Transverse colon (tissue), 4 donors: Measurements from ENCODE around the gene DCTPP1. TPM values are rescaled to one million over a fixed set of nuclear protein-coding genes. Genes with fewer than 3 reads are reported as not detected.

Experiments used
- DNase-seq: peaks from one replicate; pipeline ENCODE4 v3.0.0-alpha.2; 2019
- H3K27ac ChIP-seq, 4 donors: fragments of 200-600 bp; sonication (generic); 2 replicates each; pipeline ENCODE4 v1.5.1; 2016 to 2018; ENCODE audit warnings: inconsistent platforms in 4 of 4
- H3K27me3 ChIP-seq: fragments of 200-600 bp; sonication (generic); 2 replicates; pipeline ENCODE4 v1.5.1; 2017; ENCODE audit warnings: inconsistent platforms
- H3K36me3 ChIP-seq, 4 donors: fragments of 200-600 bp; sonication (generic); 2 replicates each; pipeline ENCODE4 v1.5.1; 2017 to 2019; ENCODE audit warnings: inconsistent platforms in 4 of 4
- H3K4me1 ChIP-seq, 4 donors: fragments of 200-600 bp; sonication (generic); 2 replicates each; pipeline ENCODE4 v1.5.1; 2017 to 2020; ENCODE audit warnings: inconsistent platforms in 4 of 4
- H3K4me3 ChIP-seq, 4 donors: fragments of 200-600 bp; sonication (generic); 1 replicate in 1 of 4; 2 replicates in 3 of 4; pipeline versions ENCODE4 v1.5.1 to v1.6.1; 2017 to 2019; ENCODE audit warnings: inconsistent platforms in 4 of 4
- H3K9me3 ChIP-seq, 2 donors: fragments of 200-600 bp; sonication (generic); 2 replicates each; pipeline ENCODE4 v1.5.1; 2017 to 2019; ENCODE audit warnings: inconsistent platforms in 2 of 2
- EP300 ChIP-seq: sonication (generic); formaldehyde crosslinking; IDR thresholded peaks from one replicate; pipeline ENCODE4 v1.6.1; 2017; ENCODE audit warnings: antibody characterized with exemption, low read depth
- POLR2A ChIP-seq: fragments of 450-650 bp; IDR thresholded peaks from one replicate; pipeline ENCODE4 v1.6.1; 2016; ENCODE audit warnings: antibody characterized with exemption, mild to moderate bottlenecking, moderate library complexity
- POLR2AphosphoS5 ChIP-seq, 3 donors: sonication (generic); formaldehyde crosslinking; IDR thresholded peaks; one replicate each; pipeline ENCODE4 v1.6.1; 2016; ENCODE audit warnings: antibody characterized with exemption in 3 of 3
- WGBS, 2 donors: methylation state at CpG; one replicate each; pipeline ENCODE4 v1.1.5; 2018; ENCODE audit warnings: low coverage in 1 of 2; 5-methylcytosine and 5-hydroxymethylcytosine counted together
- in situ Hi-C, 4 donors: fragments of 200-750 bp; cut with MboI; loops; one replicate each; pipeline versions ENCODE4 v1.15.0 to v1.15.1; 2017; ENCODE audit warnings: low sequenced_read_pairs in 3 of 4, low pct_ligation_motif_present in 1 of 4, low pct_unique_long_range_greater_than_20kb in 1 of 4
- intact Hi-C: fragments of 100-400 bp; cut with DNase I; formaldehyde crosslinking; loops from one replicate; pipeline ENCODE4 v1.15.1; 2023; ENCODE audit warnings: low total_unique reads
- total RNA-seq, 4 donors: library from RNA; depleted of rRNA; stranded (reverse); fragments of >200 nt; gene quantifications; one replicate each; pipeline ENCODE4 v1.1.0, GENCODE V29; 2016
- TF ChIP-seq, protein P1 (sequence below), 5 experiments: fragments of 200-600 bp in 3 of 5; fragments of 450-650 bp in 2 of 5; sonication (generic) in 3 of 5; IDR thresholded peaks; 1 replicate in 2 of 5; 2 replicates in 3 of 5; pipeline ENCODE4 v1.5.1; 2016 to 2017; ENCODE audit warnings: antibody characterized with exemption in 5 of 5, inconsistent platforms in 3 of 5, mild to moderate bottlenecking in 2 of 5, moderate library complexity in 1 of 5

Gene DCTPP1
- total RNA-seq, 4 donors from 2014 or later, result 35.2 to 74.1 (median 50.0) TPM

DNA sequence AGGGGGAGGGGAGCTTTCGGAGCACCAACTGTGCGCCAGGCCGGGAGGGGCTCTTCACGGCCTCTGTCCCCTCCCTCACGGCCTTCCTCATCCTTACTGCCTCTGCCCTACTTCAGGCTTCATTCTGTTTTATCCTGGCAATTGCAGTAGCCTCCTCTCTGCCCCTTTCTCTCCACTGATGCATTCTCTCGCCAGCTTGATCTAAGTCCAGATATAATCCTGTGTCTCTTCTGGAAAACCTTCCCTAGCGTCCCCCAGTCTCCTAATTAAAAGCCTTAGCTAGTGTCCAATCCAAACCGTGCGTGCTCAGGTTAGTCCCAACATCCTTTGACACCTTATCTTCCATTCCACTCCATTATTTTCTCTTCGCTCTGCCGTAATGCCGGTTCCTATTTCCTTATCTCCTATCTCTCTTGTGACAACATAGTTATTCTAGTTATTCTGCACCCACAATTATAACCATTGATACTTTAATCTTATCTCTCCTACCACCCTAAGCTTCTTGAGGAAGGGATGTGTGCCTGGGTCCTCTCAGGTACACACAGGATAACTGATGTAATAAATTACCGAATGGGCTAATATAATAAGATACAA is 33.7 kb downstream of the DCTPP1 start:
- Histone ChIP-seq H3K27ac (peak overlapping the region; percentile 84 to 86 (median 86)), H3K9me3 (no peaks in the 10 kb centered on the region), H3K4me3 (peak overlapping the region; percentile 58 to 90 (median 69)), H3K36me3 (peaks cover 0 to 6% (median 0%) of the 10 kb centered on the region in 4 donors), H3K27me3 (no peaks in the 10 kb centered on the region), H3K4me1 (peaks cover 22 to 42% (median 25%) of the 10 kb centered on the region in 4 donors)
- intact Hi-C loops (no loop called here), in situ Hi-C loops (no loop called here)
- DNase-seq, result no peak
- WGBS, 2 donors, result 14 to 23% methylated on average over 8 to 13 of the region's 13 CpGs
- no peak for TF ChIP-seq POLR2A
- TF ChIP-seq, protein P1, sequence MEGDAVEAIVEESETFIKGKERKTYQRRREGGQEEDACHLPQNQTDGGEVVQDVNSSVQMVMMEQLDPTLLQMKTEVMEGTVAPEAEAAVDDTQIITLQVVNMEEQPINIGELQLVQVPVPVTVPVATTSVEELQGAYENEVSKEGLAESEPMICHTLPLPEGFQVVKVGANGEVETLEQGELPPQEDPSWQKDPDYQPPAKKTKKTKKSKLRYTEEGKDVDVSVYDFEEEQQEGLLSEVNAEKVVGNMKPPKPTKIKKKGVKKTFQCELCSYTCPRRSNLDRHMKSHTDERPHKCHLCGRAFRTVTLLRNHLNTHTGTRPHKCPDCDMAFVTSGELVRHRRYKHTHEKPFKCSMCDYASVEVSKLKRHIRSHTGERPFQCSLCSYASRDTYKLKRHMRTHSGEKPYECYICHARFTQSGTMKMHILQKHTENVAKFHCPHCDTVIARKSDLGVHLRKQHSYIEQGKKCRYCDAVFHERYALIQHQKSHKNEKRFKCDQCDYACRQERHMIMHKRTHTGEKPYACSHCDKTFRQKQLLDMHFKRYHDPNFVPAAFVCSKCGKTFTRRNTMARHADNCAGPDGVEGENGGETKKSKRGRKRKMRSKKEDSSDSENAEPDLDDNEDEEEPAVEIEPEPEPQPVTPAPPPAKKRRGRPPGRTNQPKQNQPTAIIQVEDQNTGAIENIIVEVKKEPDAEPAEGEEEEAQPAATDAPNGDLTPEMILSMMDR (IDR thresholded peaks at IDR 0.05), result no peak
- no peak for TF ChIP-seq EP300
- no peak for TF ChIP-seq POLR2AphosphoS5 (IDR thresholded peaks at IDR 0.05)

DNA sequence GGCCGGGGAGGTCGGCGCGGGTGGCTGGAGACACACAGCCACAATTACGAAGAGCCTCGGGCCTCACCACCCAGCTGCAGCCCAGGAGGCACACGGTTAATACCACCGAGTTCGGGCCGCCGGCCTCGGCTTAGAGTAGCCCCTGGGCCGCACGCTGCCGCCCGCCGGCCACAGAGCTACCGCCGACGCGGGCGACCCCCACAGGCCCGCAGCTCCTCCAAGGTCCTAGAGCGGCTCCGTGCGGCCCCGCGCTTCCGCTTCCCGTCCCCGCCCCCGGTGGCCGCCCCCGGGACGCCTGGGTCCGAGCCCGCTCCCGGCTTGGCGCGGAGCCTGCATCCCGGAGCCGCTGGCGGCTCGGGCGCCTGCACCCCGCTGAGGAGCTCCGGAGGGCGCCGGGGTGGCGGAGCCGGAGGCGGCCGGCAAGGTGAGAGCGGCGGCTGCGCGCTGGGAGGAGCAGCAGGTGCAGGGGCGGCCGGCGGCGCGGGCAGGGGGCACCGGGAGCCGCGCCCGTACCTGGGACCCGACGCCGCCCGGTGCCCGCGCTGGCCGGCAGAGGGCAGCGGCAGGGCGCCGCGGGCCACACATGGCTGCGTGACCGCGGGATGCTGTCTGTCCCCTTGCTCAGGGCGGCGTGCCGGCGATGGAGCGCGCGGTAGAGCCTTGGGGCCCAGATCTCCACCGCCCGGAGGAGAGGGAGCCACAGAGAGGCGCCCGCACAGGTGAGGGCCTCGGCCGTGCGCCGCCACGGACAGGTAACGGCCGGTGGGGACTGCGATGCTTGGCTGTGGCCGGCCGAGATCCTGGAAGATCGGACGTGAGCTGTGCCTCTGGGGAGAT is 34.5 kb downstream of the DCTPP1 start, which contains the start of gene ZNF48:
TSS of gene ZNF48 (plus strand) at position 266 of the 837 bp plus-strand sequence. CDS start at position 641, 375 bp downstream.
- Histone ChIP-seq H3K4me1 (peaks cover 18 to 38% (median 23%) of the 10 kb centered on the region in 4 donors), H3K27ac (peak within 1 kb of the TSS; percentile 84 to 86 (median 86)), H3K27me3 (no peaks in the 10 kb centered on the region), H3K4me3 (peak within 1 kb of the TSS; percentile 58 to 90 (median 69)), H3K9me3 (no peaks in the 10 kb centered on the region), H3K36me3 (peaks cover 0 to 6% (median 0%) of the 10 kb centered on the region in 4 donors)
- TF ChIP-seq, protein P1 (IDR thresholded peaks at IDR 0.05), result peak in 4 of 5 experiments; percentile 24 to 37 (median 32)
- TF ChIP-seq POLR2A (peak; percentile 12), EP300 (no peak), POLR2AphosphoS5 (IDR thresholded peaks at IDR 0.05) (peak; percentile 18 to 46 (median 39))
- peak; percentile 89 for DNase-seq
- intact Hi-C loops, result no loop called here
- in situ Hi-C loops, result no loop called here
- 1% methylated on average over 72 of the region's 103 CpGs; no CpG with 5 or more reads in 1 of the 2 donors for WGBS, 2 donors

DNA sequence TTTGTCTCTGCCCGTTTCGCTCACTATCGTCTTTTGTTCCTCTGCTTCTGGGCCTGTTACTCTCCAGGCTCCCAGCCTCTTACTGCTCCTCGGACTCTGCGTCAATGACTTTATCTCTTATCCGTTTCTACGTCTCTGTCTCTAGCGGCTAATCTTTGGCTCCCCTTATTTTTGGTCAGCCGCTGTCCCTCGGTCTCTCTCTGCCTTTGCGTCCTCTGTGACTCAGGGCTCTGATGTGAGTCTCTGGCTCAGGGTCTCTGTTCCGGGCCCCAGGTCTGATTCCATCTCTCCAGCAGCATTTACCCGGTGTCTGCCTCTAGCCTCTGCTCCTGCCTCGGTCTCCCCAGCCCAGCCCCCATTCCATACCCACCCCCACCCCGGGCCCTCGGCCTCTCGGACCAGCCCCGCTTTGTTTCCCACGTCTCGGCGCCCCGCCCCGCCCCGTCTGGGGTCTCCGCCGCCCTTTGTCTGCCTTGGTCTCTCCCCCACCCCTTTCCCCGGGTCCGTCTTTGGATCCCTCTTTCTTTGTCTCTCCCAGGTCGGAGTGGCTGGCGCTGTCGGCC is 35.2 kb downstream of the DCTPP1 start:
- Histone ChIP-seq H3K36me3 (peaks cover 0 to 6% (median 0%) of the 10 kb centered on the region in 4 donors), H3K27me3 (no peaks in the 10 kb centered on the region), H3K9me3 (no peaks in the 10 kb centered on the region), H3K27ac (peak overlapping the region; percentile 84 to 86 (median 86)), H3K4me3 (peak overlapping the region; percentile 9 to 90 (median 69)), H3K4me1 (peaks cover 14 to 31% (median 18%) of the 10 kb centered on the region in 4 donors)
- intact Hi-C loops, result no loop called here
- in situ Hi-C loops, result no loop called here
- 39 to 71% methylated on average over 8 to 18 of the region's 31 CpGs for WGBS, 2 donors
- no peak for DNase-seq
- TF ChIP-seq, protein P1 (IDR thresholded peaks at IDR 0.05), result no peak
- TF ChIP-seq POLR2AphosphoS5 (IDR thresholded peaks at IDR 0.05) (no peak), POLR2A (no peak), EP300 (no peak)

DNA sequence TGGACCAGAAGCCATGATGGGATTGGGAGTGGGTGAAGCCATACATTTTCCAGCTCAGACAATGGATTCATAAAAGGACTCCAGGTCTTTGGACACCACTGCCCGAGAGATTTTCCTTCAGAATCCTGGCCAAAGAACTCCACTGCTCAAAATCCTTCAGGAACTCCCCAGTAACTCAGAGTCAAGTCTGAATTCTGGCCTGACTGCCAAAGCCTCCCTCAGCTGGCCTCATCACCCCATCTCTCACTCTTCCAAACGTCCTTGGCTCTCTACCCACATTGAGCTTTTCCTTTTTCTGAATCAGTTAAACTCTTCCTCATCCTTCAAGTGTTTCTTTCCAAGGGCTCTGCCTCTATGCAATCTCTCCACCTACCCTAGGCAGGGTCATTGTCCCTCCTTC is 46.3 kb downstream of the DCTPP1 start:
- no peaks in the 10 kb centered on the region for H3K9me3 ChIP-seq
- peak overlapping the region in 2 of 4 donors; percentile 28 to 47 for H3K27ac ChIP-seq
- intact Hi-C loops, result no loop called here
- in situ Hi-C loops, result no loop called here
- H3K4me3 ChIP-seq, result no peak overlapping the region
- H3K27me3 ChIP-seq, result no peaks in the 10 kb centered on the region
- peaks cover 4 to 9% (median 6%) of the 10 kb centered on the region in 4 donors for H3K4me1 ChIP-seq
- no peaks in the 10 kb centered on the region for H3K36me3 ChIP-seq
- 11 to 46% methylated on average over 1 to 2 of the region's 2 CpGs for WGBS, 2 donors
- TF ChIP-seq, protein P1 (IDR thresholded peaks at IDR 0.05), result no peak
- TF ChIP-seq POLR2AphosphoS5 (IDR thresholded peaks at IDR 0.05) (no peak), POLR2A (no peak), EP300 (no peak)
- no peak for DNase-seq
